Neutrophil (primary cell): ENCODE measurements around the gene CEP131.

ENCODE experiments used
- H3K27ac ChIP-seq: fragments of 200-600 bp; sonication (generic); 2 replicates; pipeline ENCODE4 v1.5.1; 2016; ENCODE audit warnings: mild to moderate bottlenecking, moderate library complexity
- H3K27me3 ChIP-seq: fragments of 200-600 bp; sonication (generic); 2 replicates; pipeline ENCODE4 v1.6.0; 2016; ENCODE audit warnings: mild to moderate bottlenecking
- H3K36me3 ChIP-seq: fragments of 200-600 bp; sonication (generic); 2 replicates; pipeline ENCODE4 v1.5.1; 2017
- H3K4me1 ChIP-seq, 2 experiments: fragments of 200-600 bp in 1 of 2; sonication (generic) in 1 of 2; 1 replicate in 1 of 2; 2 replicates in 1 of 2; pipeline versions ENCODE4 v1.5.1 to v1.6.1; 2013 to 2016; ENCODE audit warnings: low read depth in 1 of 2, low read length in 1 of 2, mild to moderate bottlenecking in 1 of 2, moderate library complexity in 1 of 2; ENCODE audit not compliant: control insufficient read depth in 1 of 2, insufficient read depth in 1 of 2
- H3K4me3 ChIP-seq, 2 experiments: fragments of 200-600 bp in 1 of 2; sonication (generic) in 1 of 2; 1 replicate in 1 of 2; 2 replicates in 1 of 2; pipeline ENCODE4 v1.5.1; 2013 to 2016; ENCODE audit warnings: low read depth in 1 of 2, low read length in 1 of 2, mild to moderate bottlenecking in 1 of 2, moderate library complexity in 1 of 2
- H3K9me3 ChIP-seq: fragments of 200-600 bp; sonication (generic); 2 replicates; pipeline ENCODE4 v1.5.1; 2016
- CTCF ChIP-seq: fragments of 200-600 bp; sonication (generic); IDR thresholded peaks from 2 replicates; pipeline ENCODE4 v1.5.1; 2016; ENCODE audit warnings: antibody characterized with exemption

Gene CEP131

GRCh38 chr17:81210466-81210865, 12.3 kb downstream of the CEP131 start:
- no peak overlapping the region for H3K4me3 ChIP-seq
- no peaks in the 10 kb centered on the region for H3K4me1 ChIP-seq
- H3K27ac ChIP-seq, result no peak overlapping the region
- no peaks in the 10 kb centered on the region for H3K27me3 ChIP-seq
- H3K36me3 ChIP-seq, result no peaks in the 10 kb centered on the region
- no peak for TF ChIP-seq CTCF
- no peaks in the 10 kb centered on the region for H3K9me3 ChIP-seq

GRCh38 chr17:81209141-81209540, 13.6 kb downstream of the CEP131 start:
- Histone ChIP-seq H3K4me1 (no peaks in the 10 kb centered on the region), H3K4me3 (no peak overlapping the region), H3K9me3 (no peaks in the 10 kb centered on the region), H3K36me3 (no peaks in the 10 kb centered on the region), H3K27ac (no peak overlapping the region), H3K27me3 (no peaks in the 10 kb centered on the region)
- no peak for TF ChIP-seq CTCF

GRCh38 chr17:81208651-81209050, 14.1 kb downstream of the CEP131 start:
- Histone ChIP-seq H3K4me3 (no peak overlapping the region), H3K36me3 (no peaks in the 10 kb centered on the region), H3K27me3 (no peaks in the 10 kb centered on the region), H3K9me3 (no peaks in the 10 kb centered on the region), H3K27ac (no peak overlapping the region), H3K4me1 (no peaks in the 10 kb centered on the region)
- no peak for TF ChIP-seq CTCF

GRCh38 chr17:81207610-81208581, 14.9 kb downstream of the CEP131 start:
- no peak overlapping the region for H3K4me3 ChIP-seq
- no peaks in the 10 kb centered on the region for H3K4me1 ChIP-seq
- TF ChIP-seq CTCF, result no peak
- H3K9me3 ChIP-seq, result no peaks in the 10 kb centered on the region
- peaks cover 6% of the 10 kb centered on the region for H3K36me3 ChIP-seq
- H3K27ac ChIP-seq, result no peak overlapping the region
- no peaks in the 10 kb centered on the region for H3K27me3 ChIP-seq

GRCh38 chr17:81206657-81207056, 16.1 kb downstream of the CEP131 start:
- peaks cover 6% of the 10 kb centered on the region for H3K36me3 ChIP-seq
- no peaks in the 10 kb centered on the region for H3K4me1 ChIP-seq
- no peak overlapping the region for H3K27ac ChIP-seq
- no peaks in the 10 kb centered on the region for H3K9me3 ChIP-seq
- TF ChIP-seq CTCF, result no peak
- no peak overlapping the region for H3K4me3 ChIP-seq
- no peaks in the 10 kb centered on the region for H3K27me3 ChIP-seq
